Muscle layer of duodenum (tissue), 2 donors: ENCODE measurements around the gene ZNF133.
"Not testable (repeated sequence)": the region's sequence is repeated elsewhere in the genome, so short reads cannot be mapped to it uniquely, and the experiment has no call there.

ENCODE experiments used
- H3K27ac ChIP-seq: one replicate; pipeline ENCODE4 v1.7.0; 2013; ENCODE audit warnings: mild to moderate bottlenecking, low read length
- H3K27me3 ChIP-seq: one replicate; pipeline ENCODE4 v1.7.0; 2013; ENCODE audit warnings: low read depth, mild to moderate bottlenecking, control low read depth, low read length
- H3K36me3 ChIP-seq, 2 donors: one replicate each; pipeline ENCODE4 v1.7.0; 2013; ENCODE audit warnings: low read length in 2 of 2, control low read depth in 1 of 2, mild to moderate bottlenecking in 1 of 2; ENCODE audit not compliant: insufficient read depth in 2 of 2, control insufficient read depth in 1 of 2
- H3K4me1 ChIP-seq, 2 donors: one replicate each; pipeline ENCODE4 v1.7.0; 2013; ENCODE audit warnings: low read length in 2 of 2, mild to moderate bottlenecking in 2 of 2, control low read depth in 1 of 2, moderate library complexity in 1 of 2; ENCODE audit not compliant: insufficient read depth in 2 of 2, control insufficient read depth in 1 of 2
- H3K4me3 ChIP-seq, 2 donors: one replicate each; pipeline ENCODE4 v1.7.0; 2013; ENCODE audit warnings: low read length in 2 of 2, low read depth in 1 of 2, mild to moderate bottlenecking in 1 of 2
- H3K9me3 ChIP-seq, 2 donors: one replicate each; pipeline ENCODE4 v1.7.0; 2013; ENCODE audit warnings: low read length in 2 of 2, control low read depth in 1 of 2, mild to moderate bottlenecking in 1 of 2; ENCODE audit not compliant: control insufficient read depth in 1 of 2
- donor health status: healthy.

The ZNF133 gene

GRCh38 chr20:18321316-18321715, 33.0 kb downstream of the ZNF133 start:
- Histone ChIP-seq H3K36me3 (peaks cover 11 to 16% of the 10 kb centered on the region in 2 donors), H3K4me1 (no peaks in the 10 kb centered on the region), H3K27ac (no peak overlapping the region), H3K4me3 (no peak overlapping the region), H3K27me3 (no peaks in the 10 kb centered on the region), H3K9me3 (no peaks in the 10 kb centered on the region)

DNA sequence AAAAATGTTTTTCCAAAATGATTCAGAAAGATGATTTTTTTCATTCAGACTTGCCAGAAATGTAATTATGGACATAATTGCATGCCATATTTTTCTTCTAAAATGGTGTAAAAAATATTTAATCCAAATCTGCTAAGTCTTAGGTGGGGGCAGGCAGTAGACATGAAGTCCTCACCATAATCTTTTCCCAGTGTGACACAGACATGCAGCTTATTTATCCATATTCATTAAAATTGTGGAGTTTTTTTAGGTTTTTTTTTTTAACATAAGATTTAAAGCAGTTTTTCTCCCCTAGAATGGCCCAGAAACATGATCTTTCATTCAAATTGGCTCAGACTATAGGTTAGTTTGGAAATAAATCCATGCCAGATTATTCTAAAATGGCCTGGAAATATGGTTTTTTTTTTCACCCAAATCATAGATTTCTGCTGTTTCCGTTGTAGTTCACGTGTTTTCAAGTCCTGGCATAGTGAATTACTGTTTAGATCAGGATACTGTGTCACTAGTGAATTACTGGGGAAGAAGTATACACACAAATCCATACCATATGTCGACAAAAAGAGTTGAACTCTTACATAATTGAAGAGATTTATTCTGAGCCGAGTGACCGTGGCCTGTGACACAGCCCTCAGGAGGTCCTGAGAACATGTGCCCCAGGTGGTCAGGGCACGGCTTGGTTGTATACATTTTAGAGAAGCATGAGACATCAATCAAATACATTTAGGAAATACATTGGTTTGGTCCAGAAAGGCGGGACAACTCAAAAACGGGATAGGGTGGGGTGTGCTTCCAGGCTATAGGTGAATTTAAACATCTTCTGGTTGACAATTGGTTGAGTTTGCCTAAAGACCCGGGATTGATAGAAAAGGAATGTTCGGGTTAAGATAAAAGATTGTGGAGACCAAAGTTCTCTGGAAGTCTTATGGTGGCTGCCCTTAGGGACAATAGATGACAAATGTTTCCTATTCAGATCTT, 33.9 kb downstream of the ZNF133 start:
- H3K9me3 ChIP-seq, result no peaks in the 10 kb centered on the region
- no peak overlapping the region for H3K4me3 ChIP-seq
- H3K36me3 ChIP-seq, result peaks cover 2 to 6% of the 10 kb centered on the region in 2 donors
- H3K4me1 ChIP-seq, result no peaks in the 10 kb centered on the region
- H3K27me3 ChIP-seq, result no peaks in the 10 kb centered on the region
- H3K27ac ChIP-seq, result no peak overlapping the region

GRCh38 chr20:18323705-18324104, 35.4 kb downstream of the ZNF133 start:
- peaks cover 0 to 4% of the 10 kb centered on the region in 2 donors for H3K9me3 ChIP-seq
- no peaks in the 10 kb centered on the region for H3K36me3 ChIP-seq
- no peaks in the 10 kb centered on the region for H3K4me1 ChIP-seq
- no peak overlapping the region for H3K4me3 ChIP-seq
- no peaks in the 10 kb centered on the region for H3K27me3 ChIP-seq
- H3K27ac ChIP-seq, result no peak overlapping the region

DNA sequence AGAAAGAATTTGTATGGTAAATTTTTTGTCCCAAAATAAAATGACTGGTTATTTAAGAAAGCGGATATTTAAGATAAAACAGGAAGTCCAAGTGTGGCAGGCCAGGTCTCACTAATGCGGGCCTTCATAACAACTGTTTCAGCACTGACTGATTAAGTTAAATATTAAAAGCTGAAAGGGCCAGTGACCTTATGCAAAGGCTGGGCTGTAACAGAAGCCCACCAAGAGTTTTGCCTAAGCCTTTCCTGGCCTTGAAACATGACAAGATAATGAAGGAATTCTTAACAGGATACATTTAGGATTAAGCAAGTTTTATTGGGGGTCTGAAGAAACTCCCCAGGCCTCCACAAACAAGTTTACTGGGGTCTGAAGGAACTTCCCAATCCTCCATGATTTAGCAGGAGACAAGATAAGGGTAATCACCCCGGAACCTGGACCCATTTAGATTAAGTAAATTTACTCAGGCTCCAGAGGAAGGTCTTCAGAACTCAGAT, 36.3 kb downstream of the ZNF133 start:
- peaks cover 0 to 6% of the 10 kb centered on the region in 2 donors for H3K9me3 ChIP-seq
- H3K4me3 ChIP-seq, result no peak overlapping the region
- H3K4me1 ChIP-seq, result no peaks in the 10 kb centered on the region
- H3K36me3 ChIP-seq, result no peaks in the 10 kb centered on the region
- no peaks in the 10 kb centered on the region for H3K27me3 ChIP-seq
- no peak overlapping the region for H3K27ac ChIP-seq

GRCh38 chr20:18326990-18327389, 38.7 kb downstream of the ZNF133 start:
- no peak overlapping the region for H3K27ac ChIP-seq

DNA sequence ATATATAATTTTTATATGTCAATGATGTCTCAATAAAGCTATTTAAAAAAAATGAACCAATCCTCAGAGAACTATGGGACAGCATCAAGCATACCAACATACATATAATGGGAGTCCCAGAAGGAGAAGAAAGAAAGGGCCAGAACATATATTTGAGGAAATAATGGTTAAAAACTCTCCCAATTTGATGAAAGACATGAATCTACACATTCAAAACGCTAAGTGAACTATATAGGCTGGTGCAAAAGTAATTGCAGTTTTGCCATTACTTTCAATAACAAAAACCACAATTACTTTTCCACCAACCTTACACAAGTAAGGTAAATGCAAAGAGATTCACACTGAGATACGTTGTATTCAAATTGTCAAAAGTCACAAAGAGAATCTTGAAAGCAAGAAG, 43.4 kb downstream of the ZNF133 start:
- Histone ChIP-seq H3K4me3 (no peak overlapping the region), H3K9me3 (peaks cover 0 to 31% of the 10 kb centered on the region in 2 donors), H3K36me3 (no peaks in the 10 kb centered on the region), H3K27ac (no peak overlapping the region), H3K27me3 (no peaks in the 10 kb centered on the region), H3K4me1 (no peaks in the 10 kb centered on the region)

More at GRCh38 chr20:18326990-18327389, 38.7 kb downstream of the ZNF133 start:
- Histone ChIP-seq H3K4me1 (no peaks in the 10 kb centered on the region), H3K27me3 (no peaks in the 10 kb centered on the region), H3K4me3 (no peak overlapping the region), H3K9me3 (peaks cover 0 to 24% of the 10 kb centered on the region in 2 donors), H3K36me3 (no peaks in the 10 kb centered on the region)

DNA sequence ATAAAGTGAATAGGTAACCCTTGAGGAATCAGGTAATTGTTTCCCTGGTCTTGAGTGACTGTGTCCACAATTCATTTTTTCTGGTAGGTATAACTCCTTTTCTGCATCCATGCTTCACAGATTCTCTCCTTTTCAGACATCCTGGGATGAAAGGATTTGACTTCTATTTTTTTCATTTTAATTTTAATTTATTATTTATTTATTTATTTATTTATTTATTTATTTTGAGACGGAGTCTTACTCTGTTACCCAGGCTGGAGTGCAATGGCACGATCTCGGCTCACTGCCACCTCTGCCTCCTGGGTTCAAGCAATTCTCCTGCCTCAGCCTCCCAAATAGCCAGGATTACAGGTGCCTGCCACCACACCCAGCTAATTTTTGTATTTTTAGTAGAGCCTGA, 61.4 kb downstream of the ZNF133 start:
- H3K9me3 ChIP-seq, H3K4me1 ChIP-seq, H3K27ac ChIP-seq, H3K36me3 ChIP-seq, H3K27me3 ChIP-seq, H3K4me3 ChIP-seq: not testable (repeated sequence)

DNA sequence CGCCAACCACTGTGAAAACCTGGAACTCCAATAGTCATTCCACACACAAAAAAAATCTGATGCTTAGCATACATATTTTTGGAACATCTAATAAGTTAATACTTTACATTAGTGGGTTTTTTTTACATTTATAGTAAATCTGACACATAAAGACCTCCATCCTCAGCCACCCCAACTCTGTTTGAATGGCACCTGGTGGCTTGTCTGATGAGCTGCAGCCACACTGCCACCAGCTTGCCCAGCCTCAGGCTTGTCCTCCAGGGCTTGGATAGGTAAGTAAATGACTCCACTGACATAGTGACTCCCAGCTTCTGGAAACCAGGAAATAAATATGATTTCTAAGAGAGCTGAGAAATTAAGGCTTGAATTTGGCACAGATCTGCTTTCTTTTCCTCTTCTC, 71.5 kb downstream of the ZNF133 start:
- Histone ChIP-seq H3K4me3 (no peak overlapping the region), H3K27ac (no peak overlapping the region), H3K9me3 (no peaks in the 10 kb centered on the region), H3K36me3 (no peaks in the 10 kb centered on the region), H3K4me1 (no peaks in the 10 kb centered on the region), H3K27me3 (no peaks in the 10 kb centered on the region)

DNA sequence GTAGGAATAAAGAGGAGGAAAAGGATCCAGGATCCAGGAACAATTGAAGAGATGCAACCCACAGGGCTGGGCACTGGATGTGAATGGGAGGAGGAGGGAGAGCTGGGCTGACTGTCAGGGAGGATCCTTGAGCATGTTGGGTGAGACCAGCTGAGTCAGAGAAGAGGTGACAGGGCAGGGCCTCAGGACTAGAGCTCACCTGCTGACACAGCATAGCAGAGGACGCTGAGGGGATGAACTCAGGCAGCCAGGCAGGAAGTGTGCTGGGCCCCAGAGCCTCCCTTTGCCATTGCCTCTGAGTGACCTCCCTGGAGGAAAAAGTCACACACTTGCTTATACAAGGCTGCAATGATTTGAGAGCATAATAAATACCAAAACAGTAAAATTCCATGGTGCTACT, 72.3 kb downstream of the ZNF133 start:
- no peaks in the 10 kb centered on the region for H3K36me3 ChIP-seq
- no peaks in the 10 kb centered on the region for H3K4me1 ChIP-seq
- H3K27ac ChIP-seq, result no peak overlapping the region
- H3K9me3 ChIP-seq, result no peaks in the 10 kb centered on the region
- H3K4me3 ChIP-seq, result no peak overlapping the region
- no peaks in the 10 kb centered on the region for H3K27me3 ChIP-seq

DNA sequence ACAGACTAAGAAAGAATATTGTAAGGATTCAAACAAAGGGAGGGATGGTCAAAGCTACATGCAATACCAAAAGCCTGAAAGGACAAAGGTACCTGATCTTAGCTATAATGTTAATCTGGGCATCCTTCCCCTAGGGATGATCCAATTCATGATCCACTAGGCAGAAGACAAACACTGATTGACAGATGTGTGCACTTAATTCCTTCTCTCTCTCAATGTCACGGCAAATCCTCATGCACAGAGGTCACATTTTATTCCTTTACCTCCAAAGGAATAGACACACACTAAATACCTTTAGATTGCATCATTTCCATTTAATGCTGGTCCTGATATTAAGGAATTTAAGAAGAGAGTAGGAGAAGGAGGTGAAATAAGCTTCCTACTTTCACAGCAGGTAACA, 73.4 kb downstream of the ZNF133 start:
- no peaks in the 10 kb centered on the region for H3K4me1 ChIP-seq
- no peaks in the 10 kb centered on the region for H3K27me3 ChIP-seq
- H3K36me3 ChIP-seq, result no peaks in the 10 kb centered on the region
- no peak overlapping the region for H3K27ac ChIP-seq
- no peak overlapping the region for H3K4me3 ChIP-seq
- no peaks in the 10 kb centered on the region for H3K9me3 ChIP-seq

- no peak overlapping the region for H3K27ac ChIP-seq
- H3K4me1 ChIP-seq, result no peaks in the 10 kb centered on the region
- no peaks in the 10 kb centered on the region for H3K27me3 ChIP-seq
- no peaks in the 10 kb centered on the region for H3K36me3 ChIP-seq
- no peak overlapping the region for H3K4me3 ChIP-seq
- H3K9me3 ChIP-seq, result no peaks in the 10 kb centered on the region
Observed at GRCh38 chr20:18362916-18363315, 74.6 kb downstream of the ZNF133 start.
